GM21825 (cell line): ENCODE measurements around the gene YY1.
"Not testable (repeated sequence)": the region's sequence is repeated elsewhere in the genome, so short reads cannot be mapped to it uniquely, and the experiment has no call there.

ENCODE experiments used
- ATAC-seq: cut with Tn5 transposase; IDR thresholded peaks from one replicate; pipeline ENCODE4 v1.9.1; 2021; ENCODE audit warnings: mild to moderate bottlenecking, moderate library complexity; ENCODE audit not compliant: unreplicated experiment

YY1 gene

GRCh38 chr14:100213956-100214769 is 24.8 kb upstream of the YY1 start:
- ATAC-seq: peak; percentile 89

- ATAC-seq: peak; percentile 8
Observed at GRCh38 chr14:100214770-100215083, 24.2 kb upstream of the YY1 start.

- ATAC-seq: no peak
Observed at GRCh38 chr14:100215330-100215885, 23.5 kb upstream of the YY1 start.

- ATAC-seq: no peak
Observed at GRCh38 chr14:100219126-100219785, 19.7 kb upstream of the YY1 start.

GRCh38 chr14:100221533-100222223 is 17.3 kb upstream of the YY1 start:
- ATAC-seq: peak; percentile 90

GRCh38 chr14:100222224-100223093 is 16.5 kb upstream of the YY1 start:
- peak; percentile 19 for ATAC-seq

GRCh38 chr14:100223332-100224201 is 15.4 kb upstream of the YY1 start:
- no peak for ATAC-seq

- no peak for ATAC-seq
Observed at GRCh38 chr14:100224229-100224866, 14.6 kb upstream of the YY1 start.

- no peak for ATAC-seq
Observed at GRCh38 chr14:100225169-100225568, 13.8 kb upstream of the YY1 start.

- no peak for ATAC-seq
Observed at GRCh38 chr14:100230361-100230760, 8.6 kb upstream of the YY1 start.

GRCh38 chr14:100234511-100234910 is 4.4 kb upstream of the YY1 start:
- no peak for ATAC-seq

- ATAC-seq: not testable (repeated sequence)
Observed at GRCh38 chr14:100236271-100236818, 2.6 kb upstream of the YY1 start.

GRCh38 chr14:100236881-100237280 is 2.1 kb upstream of the YY1 start:
- no peak for ATAC-seq

- no peak for ATAC-seq
Observed at GRCh38 chr14:100237735-100238418, 1.1 kb upstream of the YY1 start.

GRCh38 chr14:100239211-100239839 is 381 bp downstream of the YY1 start:
- ATAC-seq: no peak

- peak; percentile 33 for ATAC-seq
Observed at GRCh38 chr14:100239840-100240667, 1.1 kb downstream of the YY1 start.

- ATAC-seq: no peak
Observed at GRCh38 chr14:100240668-100241032, 1.7 kb downstream of the YY1 start.
